Loucy (cell line): ENCODE measurements around the gene FBXO44.

ENCODE experiments used
- H2AFZ ChIP-seq: fragments of 200-600 bp; sonication (generic); 2 replicates; pipeline ENCODE4 v1.6.0; 2016; ENCODE audit warnings: antibody characterized with exemption, mild to moderate bottlenecking, low read length, moderate library complexity
- H3F3A ChIP-seq: fragments of 200-600 bp; 2 replicates; pipeline ENCODE4 v1.6.0; 2016; ENCODE audit warnings: antibody characterized with exemption, low read depth, mild to moderate bottlenecking
- H3K27me3 ChIP-seq: fragments of 200-600 bp; sonication (generic); 2 replicates; pipeline ENCODE4 v1.6.1; 2014; ENCODE audit warnings: low read length, mild to moderate bottlenecking; ENCODE audit not compliant: insufficient read depth, poor library complexity, severe bottlenecking
- H3K36me3 ChIP-seq: fragments of 200-600 bp; sonication (generic); 2 replicates; pipeline ENCODE4 v1.6.1; 2016; ENCODE audit warnings: low read length; ENCODE audit not compliant: insufficient read depth
- H3K4me1 ChIP-seq: fragments of 200-600 bp; sonication (generic); 2 replicates; pipeline ENCODE4 v1.5.1; 2014; ENCODE audit warnings: low read length, mild to moderate bottlenecking; ENCODE audit not compliant: insufficient read depth, poor library complexity, severe bottlenecking
- H3K4me2 ChIP-seq: fragments of 200-600 bp; sonication (generic); 2 replicates; pipeline ENCODE4 v1.6.0; 2014; ENCODE audit warnings: antibody characterized with exemption, low read length, low read depth, mild to moderate bottlenecking; ENCODE audit not compliant: poor library complexity, severe bottlenecking
- H3K4me3 ChIP-seq: fragments of 200-600 bp; sonication (generic); 2 replicates; pipeline ENCODE4 v1.5.1; 2014; ENCODE audit warnings: low read length, mild to moderate bottlenecking, mixed read lengths; ENCODE audit not compliant: poor library complexity, severe bottlenecking
- H3K79me2 ChIP-seq: fragments of 200-600 bp; sonication (generic); 2 replicates; pipeline ENCODE4 v1.6.1; 2014; ENCODE audit warnings: low read length; ENCODE audit not compliant: insufficient read depth
- H3K9ac ChIP-seq: fragments of 200-600 bp; sonication (generic); 2 replicates; pipeline ENCODE4 v1.6.0; 2014; ENCODE audit warnings: mild to moderate bottlenecking, low read depth, low read length, moderate library complexity; ENCODE audit not compliant: poor library complexity, severe bottlenecking
- H3K9me2 ChIP-seq: fragments of 200-600 bp; sonication (generic); replicated peaks from 2 replicates; pipeline ENCODE4 v1.6.1; 2016; ENCODE audit warnings: low read depth, low read length, mixed read lengths
- H3K9me3 ChIP-seq: fragments of 200-600 bp; sonication (generic); 2 replicates; pipeline ENCODE4 v1.6.1; 2014; ENCODE audit warnings: mild to moderate bottlenecking, antibody characterized with exemption, low read length, low read depth; ENCODE audit not compliant: insufficient read depth
- H4K20me1 ChIP-seq: fragments of 200-600 bp; sonication (generic); 2 replicates; pipeline ENCODE4 v1.6.0; 2014; ENCODE audit warnings: antibody characterized with exemption, low read length, mild to moderate bottlenecking; ENCODE audit not compliant: insufficient read depth, poor library complexity, severe bottlenecking
- EZH2phosphoT487 ChIP-seq: fragments of 200-600 bp; IDR thresholded peaks from 2 replicates; pipeline ENCODE4 v1.6.1; 2018; ENCODE audit warnings: antibody characterized with exemption, mild to moderate bottlenecking, moderate library complexity, borderline replicate concordance
- TF ChIP-seq, protein P1 (sequence below): fragments of 200-600 bp; sonication (generic); conservative IDR thresholded peaks from 2 replicates; pipeline ENCODE4 v1.5.1; 2014; ENCODE audit warnings: mild to moderate bottlenecking, antibody characterized with exemption, low read length

The FBXO44 gene

DNA sequence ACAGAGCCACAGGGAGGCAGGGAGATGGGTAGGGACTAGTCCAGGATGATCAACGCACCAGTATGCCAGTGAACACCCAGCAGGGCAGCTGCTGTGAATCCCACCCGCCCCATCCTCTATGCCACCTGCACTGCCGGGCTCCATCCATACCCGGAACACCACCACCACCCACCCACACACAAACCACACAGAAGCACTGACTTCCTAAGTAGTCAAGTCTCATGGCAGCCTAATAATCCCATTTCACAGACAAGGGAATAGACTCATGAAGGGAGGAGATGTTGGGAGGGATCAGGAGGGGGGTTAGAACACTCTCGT, 43.2 kb downstream of the FBXO44 start:
- Histone ChIP-seq H3K4me1 (peaks cover 29% of the 10 kb centered on the region), H3K27me3 (no peaks in the 10 kb centered on the region), H3K36me3 (no peaks in the 10 kb centered on the region), H4K20me1 (no peaks in the 10 kb centered on the region), H3K4me3 (no peak overlapping the region), H3K9ac (no peak overlapping the region), H3K79me2 (peaks cover 19% of the 10 kb centered on the region; the same call in 1 of the 2 replicates), H3K9me3 (no peaks in the 10 kb centered on the region), H3F3A (no peaks in the 10 kb centered on the region; the same call in 1 of the 2 replicates), H3K4me2 (no peak overlapping the region), H2AFZ (no peak overlapping the region), H3K9me2 (no peaks in the 10 kb centered on the region)
- TF ChIP-seq, protein P1, sequence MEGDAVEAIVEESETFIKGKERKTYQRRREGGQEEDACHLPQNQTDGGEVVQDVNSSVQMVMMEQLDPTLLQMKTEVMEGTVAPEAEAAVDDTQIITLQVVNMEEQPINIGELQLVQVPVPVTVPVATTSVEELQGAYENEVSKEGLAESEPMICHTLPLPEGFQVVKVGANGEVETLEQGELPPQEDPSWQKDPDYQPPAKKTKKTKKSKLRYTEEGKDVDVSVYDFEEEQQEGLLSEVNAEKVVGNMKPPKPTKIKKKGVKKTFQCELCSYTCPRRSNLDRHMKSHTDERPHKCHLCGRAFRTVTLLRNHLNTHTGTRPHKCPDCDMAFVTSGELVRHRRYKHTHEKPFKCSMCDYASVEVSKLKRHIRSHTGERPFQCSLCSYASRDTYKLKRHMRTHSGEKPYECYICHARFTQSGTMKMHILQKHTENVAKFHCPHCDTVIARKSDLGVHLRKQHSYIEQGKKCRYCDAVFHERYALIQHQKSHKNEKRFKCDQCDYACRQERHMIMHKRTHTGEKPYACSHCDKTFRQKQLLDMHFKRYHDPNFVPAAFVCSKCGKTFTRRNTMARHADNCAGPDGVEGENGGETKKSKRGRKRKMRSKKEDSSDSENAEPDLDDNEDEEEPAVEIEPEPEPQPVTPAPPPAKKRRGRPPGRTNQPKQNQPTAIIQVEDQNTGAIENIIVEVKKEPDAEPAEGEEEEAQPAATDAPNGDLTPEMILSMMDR, result no peak

DNA sequence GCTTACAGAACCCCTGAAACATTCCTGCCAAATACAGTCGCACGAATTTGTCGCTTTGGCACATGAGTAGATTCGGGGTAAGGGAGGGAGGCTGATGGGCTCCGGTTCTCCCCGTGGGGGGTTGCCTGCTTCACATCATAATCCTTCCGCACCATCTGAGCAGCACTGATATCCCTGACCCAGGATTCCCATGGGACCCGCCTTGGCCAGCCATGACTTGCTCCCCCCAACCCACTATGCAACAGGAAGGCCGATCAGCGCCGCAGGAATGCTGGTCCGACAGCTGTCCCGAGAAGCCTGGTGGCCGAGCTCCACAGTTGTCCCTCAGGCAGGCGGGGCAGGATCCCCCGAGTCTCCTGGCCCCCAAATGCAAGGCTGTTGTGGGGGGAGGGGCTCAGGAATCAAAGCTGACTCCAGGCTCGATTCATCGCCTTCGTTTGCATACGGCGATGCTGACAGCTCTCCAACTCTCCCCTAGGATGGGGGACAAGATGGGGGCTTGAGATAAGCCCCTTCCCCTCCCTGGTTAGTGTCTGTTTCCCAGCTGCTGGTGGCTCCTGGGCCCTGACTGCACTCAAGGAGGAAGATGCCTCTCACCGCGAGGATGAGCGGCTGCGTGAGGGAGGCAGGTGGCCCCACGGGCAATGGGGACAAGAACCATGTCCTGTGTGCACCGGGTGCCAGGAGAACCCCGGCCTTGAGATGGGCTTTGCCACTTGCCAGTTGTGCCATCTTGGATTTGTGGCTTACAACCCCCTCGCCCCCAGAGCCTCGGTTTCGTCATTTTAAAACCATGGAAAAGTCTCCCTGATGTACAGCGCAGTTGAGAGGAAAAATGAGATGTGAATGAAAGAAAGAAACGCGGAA, 46.2 kb downstream of the FBXO44 start:
- no peak overlapping the region for H3K4me2 ChIP-seq

DNA sequence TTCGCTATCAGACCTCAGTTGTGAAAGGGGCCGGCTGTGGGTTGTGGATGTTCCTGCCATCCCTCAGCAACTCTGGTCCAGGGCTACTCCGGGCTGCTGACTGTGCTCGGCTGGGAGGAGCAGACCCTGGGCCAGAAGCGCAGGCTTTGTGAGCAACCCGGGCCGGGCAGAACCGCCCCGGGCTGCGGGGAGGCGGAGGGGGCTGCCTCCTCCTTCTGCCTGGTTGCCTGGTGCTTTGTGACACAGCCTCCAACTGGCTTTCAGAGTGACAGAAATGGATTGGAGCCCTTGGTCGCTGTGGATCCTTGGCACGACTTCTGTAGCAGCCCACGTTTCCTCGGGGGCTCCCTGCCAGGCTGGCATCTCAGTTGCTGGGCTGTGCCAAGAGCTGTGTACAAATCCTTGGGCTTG, 46.9 kb downstream of the FBXO44 start:
- no peaks in the 10 kb centered on the region for H3K9me2 ChIP-seq

More for the DNA sequence above, 46.2 kb downstream of the FBXO44 start:
- Histone ChIP-seq H2AFZ (no peak overlapping the region), H3K4me3 (no peak overlapping the region), H3F3A (no peaks in the 10 kb centered on the region), H3K9ac (no peak overlapping the region), H3K9me2 (no peaks in the 10 kb centered on the region), H3K27me3 (no peaks in the 10 kb centered on the region), H3K79me2 (peaks cover 4% of the 10 kb centered on the region; the same call in 1 of the 2 replicates), H3K9me3 (no peaks in the 10 kb centered on the region), H4K20me1 (no peaks in the 10 kb centered on the region), H3K36me3 (no peaks in the 10 kb centered on the region), H3K4me1 (peaks cover 30% of the 10 kb centered on the region)
- TF ChIP-seq, protein P1, result no peak
- TF ChIP-seq EZH2phosphoT487, result no peak

More for the DNA sequence above, 46.9 kb downstream of the FBXO44 start:
- Histone ChIP-seq H3K36me3 (no peaks in the 10 kb centered on the region), H3F3A (no peaks in the 10 kb centered on the region), H4K20me1 (no peaks in the 10 kb centered on the region), H3K27me3 (no peaks in the 10 kb centered on the region), H3K9me3 (no peaks in the 10 kb centered on the region), H2AFZ (no peak overlapping the region), H3K79me2 (peaks cover 4% of the 10 kb centered on the region; the same call in 1 of the 2 replicates), H3K4me1 (peaks cover 29% of the 10 kb centered on the region), H3K9ac (no peak overlapping the region), H3K4me3 (no peak overlapping the region), H3K4me2 (no peak overlapping the region)
- TF ChIP-seq, protein P1, result no peak
- no peak for TF ChIP-seq EZH2phosphoT487
